Liver (tissue), 9 donors: ENCODE measurements around the gene MEIS2. TPM values are rescaled to one million over a fixed set of nuclear protein-coding genes. Genes with fewer than 3 reads are reported as not detected.

ENCODE experiments used
- DNase-seq: peaks from one replicate; pipeline ENCODE4 v3.0.0-alpha.2; 2017; ENCODE audit warnings: low spot score
- H3K27ac ChIP-seq, 2 donors: one replicate each; pipeline ENCODE4 v1.7.0; 2013; ENCODE audit warnings: inconsistent platforms in 2 of 2, low read length in 2 of 2, control low read depth in 1 of 2, low read depth in 1 of 2, mild to moderate bottlenecking in 1 of 2
- H3K27me3 ChIP-seq, 4 donors: one replicate each; pipeline versions ENCODE4 v1.6.1 to v1.7.0; 2013; ENCODE audit warnings: low read length in 3 of 4, inconsistent platforms in 1 of 4, mild to moderate bottlenecking in 1 of 4, moderate library complexity in 1 of 4; ENCODE audit not compliant: control insufficient read depth in 4 of 4, insufficient read depth in 4 of 4
- H3K36me3 ChIP-seq, 4 donors: one replicate each; pipeline versions ENCODE4 v1.6.1 to v1.7.0; 2013; ENCODE audit warnings: low read length in 3 of 4, mild to moderate bottlenecking in 3 of 4, low read depth in 1 of 4, moderate library complexity in 1 of 4; ENCODE audit not compliant: control insufficient read depth in 4 of 4, insufficient read depth in 3 of 4
- H3K4me1 ChIP-seq, 4 donors: one replicate each; pipeline versions ENCODE4 v1.6.1 to v1.7.0; 2013; ENCODE audit warnings: low read length in 3 of 4, mild to moderate bottlenecking in 3 of 4, moderate library complexity in 1 of 4; ENCODE audit not compliant: control insufficient read depth in 4 of 4, insufficient read depth in 4 of 4
- H3K4me3 ChIP-seq, 3 donors: one replicate each; pipeline versions ENCODE4 v1.6.1 to v1.7.0; 2013; ENCODE audit warnings: low read length in 3 of 3, control low read depth in 1 of 3, low read depth in 1 of 3, mild to moderate bottlenecking in 1 of 3
- H3K9ac ChIP-seq, 2 donors: one replicate each; pipeline ENCODE4 v1.7.0; 2013; ENCODE audit warnings: low read length in 2 of 2, mild to moderate bottlenecking in 2 of 2, moderate library complexity in 2 of 2, control low read depth in 1 of 2, low read depth in 1 of 2
- H3K9me3 ChIP-seq, 4 donors: one replicate each; pipeline versions ENCODE4 v1.6.1 to v1.7.0; 2013; ENCODE audit warnings: low read length in 3 of 4; ENCODE audit not compliant: control insufficient read depth in 4 of 4
- EGR1 ChIP-seq, 2 donors: IDR thresholded peaks; 2 replicates each; pipeline ENCODE4 v1.6.1; 2016 to 2018; ENCODE audit warnings: antibody characterized with exemption in 2 of 2, low read depth in 2 of 2
- FOXA1 ChIP-seq: IDR thresholded peaks from 2 replicates; pipeline ENCODE4 v1.6.1; 2016; ENCODE audit warnings: antibody characterized with exemption
- FOXA2 ChIP-seq: IDR thresholded peaks from 2 replicates; pipeline ENCODE4 v1.6.1; 2016; ENCODE audit warnings: antibody characterized with exemption
- GABPA ChIP-seq, 2 donors: IDR thresholded peaks in 1 of 2; conservative IDR thresholded peaks in 1 of 2; 2 replicates each; pipeline ENCODE4 v1.6.1; 2016; ENCODE audit warnings: antibody characterized with exemption in 2 of 2, mild to moderate bottlenecking in 1 of 2, moderate library complexity in 1 of 2
- HNF4A ChIP-seq, 2 donors: conservative IDR thresholded peaks; 2 replicates each; pipeline ENCODE4 v1.6.1; 2016; ENCODE audit warnings: antibody characterized with exemption in 2 of 2, mild to moderate bottlenecking in 2 of 2
- HNF4G ChIP-seq: IDR thresholded peaks from 2 replicates; pipeline ENCODE4 v1.6.1; 2016; ENCODE audit warnings: antibody characterized with exemption
- JUND ChIP-seq, 2 donors: IDR thresholded peaks; 2 replicates each; pipeline ENCODE4 v1.6.1; 2016; ENCODE audit warnings: antibody characterized with exemption in 2 of 2
- NR2F2 ChIP-seq: IDR thresholded peaks from 2 replicates; pipeline ENCODE4 v1.6.1; 2016; ENCODE audit warnings: antibody characterized with exemption
- RAD21 ChIP-seq, 2 donors: IDR thresholded peaks; 2 replicates each; pipeline ENCODE4 v1.6.1; 2016; ENCODE audit warnings: antibody characterized with exemption in 2 of 2, mild to moderate bottlenecking in 2 of 2
- RXRA ChIP-seq, 2 donors: IDR thresholded peaks; 2 replicates each; pipeline ENCODE4 v1.6.1; 2017 to 2018; ENCODE audit warnings: antibody characterized with exemption in 2 of 2, mild to moderate bottlenecking in 1 of 2
- SP1 ChIP-seq: IDR thresholded peaks from 2 replicates; pipeline ENCODE4 v1.6.1; 2018; ENCODE audit warnings: antibody characterized with exemption, mild to moderate bottlenecking
- TAF1 ChIP-seq: conservative IDR thresholded peaks from 2 replicates; pipeline ENCODE4 v1.6.1; 2016; ENCODE audit warnings: antibody characterized with exemption, mild to moderate bottlenecking
- YY1 ChIP-seq: IDR thresholded peaks from 2 replicates; pipeline ENCODE4 v1.6.1; 2016; ENCODE audit warnings: antibody characterized with exemption, mild to moderate bottlenecking
- WGBS: extraction: QIAGEN DNeasy Blood & Tissue Kit; methylation state at CpG from one replicate; pipeline ENCODE4 v1.1.7; 2013; 5-methylcytosine and 5-hydroxymethylcytosine counted together
- polyA plus RNA-seq, 2 donors: library from polyadenylated mRNA; stranded (reverse) in 1 of 2; unstranded in 1 of 2; fragments of 200-250 nt in 1 of 2; fragments of >200 nt in 1 of 2; fragmentation: Nextera tagmentation in 1 of 2; extraction: Ambion mirVana in 1 of 2; gene quantifications; one replicate each; pipeline versions ENCODE4 v1.2.1 to v1.2.3, GENCODE V29; 2013 to 2015
- total RNA-seq, 2 donors: library from RNA; depleted of rRNA; stranded (reverse); fragments of >200 nt; gene quantifications; one replicate each; pipeline ENCODE4 v1.2.3, GENCODE V29; 2014
- TF ChIP-seq, protein P1 (sequence below): IDR thresholded peaks from 2 replicates; pipeline ENCODE4 v1.6.1; 2016; ENCODE audit warnings: antibody characterized with exemption
- TF ChIP-seq, protein P2 (sequence below): fragments of 150-350 bp; IDR thresholded peaks from 2 replicates; pipeline ENCODE4 v1.5.1; 2017; ENCODE audit warnings: improper control_type of control experiment, low read depth, low read length; ENCODE audit not compliant: missing input control
- TF ChIP-seq, protein P3 (sequence below): IDR thresholded peaks from 2 replicates; pipeline ENCODE4 v1.6.1; 2016; ENCODE audit warnings: antibody characterized with exemption
- TF ChIP-seq, protein P4 (sequence below): IDR thresholded peaks from 2 replicates; pipeline ENCODE4 v1.6.1; 2016; ENCODE audit warnings: antibody characterized with exemption, mild to moderate bottlenecking
- TF ChIP-seq, protein P5 (sequence below): IDR thresholded peaks from 2 replicates; pipeline ENCODE4 v1.6.1; 2016; ENCODE audit warnings: antibody characterized with exemption
- donor health status: healthy.
- donor health status: healthy.
- donor health status: healthy.
- donor health status: healthy.
- donor health status: healthy.

The MEIS2 gene
- total and polyA plus RNA-seq, 4 donors, result 3.9 to 12.6 (median 7.6) TPM

DNA sequence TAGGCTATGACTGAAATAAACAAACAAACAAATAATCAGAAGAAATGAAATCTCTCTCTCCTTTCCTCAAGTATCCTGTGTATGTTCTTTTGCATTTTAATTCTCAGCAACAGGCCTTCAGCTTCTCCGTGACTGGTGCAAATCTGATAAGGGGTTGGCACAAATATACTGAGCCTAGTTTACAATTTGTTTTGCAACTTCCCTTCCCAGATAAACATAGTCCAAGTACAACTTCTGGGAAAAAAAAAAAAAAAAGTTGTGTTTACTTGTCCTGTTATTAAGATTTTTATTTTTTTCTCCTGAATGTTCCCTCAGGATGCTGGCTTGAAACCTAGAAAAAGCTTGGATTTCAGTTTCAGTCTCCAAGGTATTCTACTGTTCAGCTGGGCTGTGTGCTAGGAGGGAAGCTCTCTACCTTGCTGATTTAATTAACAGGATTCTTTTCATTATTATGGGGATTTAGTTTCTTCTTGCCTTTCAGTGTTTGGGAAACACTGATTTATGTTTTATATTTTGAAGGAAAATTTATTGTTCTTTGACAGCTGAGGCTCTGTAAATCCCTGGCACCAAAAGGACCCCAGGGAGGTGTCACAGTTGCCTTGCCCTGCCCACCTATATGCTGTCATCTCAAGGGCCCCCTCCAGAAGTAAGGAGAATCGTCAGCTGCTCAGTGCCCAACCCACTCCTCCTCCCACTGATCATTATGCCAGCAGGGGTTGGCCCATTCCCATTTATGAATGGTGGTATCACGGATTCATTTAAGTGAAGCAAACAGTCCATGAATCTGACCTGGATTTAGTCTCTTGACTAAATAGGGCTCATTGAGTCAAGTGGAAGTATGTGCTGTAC lies 185.2 kb downstream of the MEIS2 start:
- H3K4me1 ChIP-seq, result peaks cover 2 to 30% (median 25%) of the 10 kb centered on the region in 4 donors
- peak; percentile 36 for TF ChIP-seq NR2F2
- TF ChIP-seq FOXA1, result peak; percentile 23
- TF ChIP-seq HNF4A (conservative IDR thresholded peaks at IDR 0.05), result peak; percentile 62 to 72
- peak in 1 of 2 donors; percentile 37 for TF ChIP-seq JUND (IDR thresholded peaks at IDR 0.05)
- TF ChIP-seq, protein P1, sequence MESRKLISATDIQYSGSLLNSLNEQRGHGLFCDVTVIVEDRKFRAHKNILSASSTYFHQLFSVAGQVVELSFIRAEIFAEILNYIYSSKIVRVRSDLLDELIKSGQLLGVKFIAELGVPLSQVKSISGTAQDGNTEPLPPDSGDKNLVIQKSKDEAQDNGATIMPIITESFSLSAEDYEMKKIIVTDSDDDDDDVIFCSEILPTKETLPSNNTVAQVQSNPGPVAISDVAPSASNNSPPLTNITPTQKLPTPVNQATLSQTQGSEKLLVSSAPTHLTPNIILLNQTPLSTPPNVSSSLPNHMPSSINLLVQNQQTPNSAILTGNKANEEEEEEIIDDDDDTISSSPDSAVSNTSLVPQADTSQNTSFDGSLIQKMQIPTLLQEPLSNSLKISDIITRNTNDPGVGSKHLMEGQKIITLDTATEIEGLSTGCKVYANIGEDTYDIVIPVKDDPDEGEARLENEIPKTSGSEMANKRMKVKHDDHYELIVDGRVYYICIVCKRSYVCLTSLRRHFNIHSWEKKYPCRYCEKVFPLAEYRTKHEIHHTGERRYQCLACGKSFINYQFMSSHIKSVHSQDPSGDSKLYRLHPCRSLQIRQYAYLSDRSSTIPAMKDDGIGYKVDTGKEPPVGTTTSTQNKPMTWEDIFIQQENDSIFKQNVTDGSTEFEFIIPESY, result peak; percentile 19
- TF ChIP-seq SP1, result peak; percentile 39
- no peak for TF ChIP-seq GABPA (IDR thresholded peaks at IDR 0.05 in 1 of 2, conservative IDR thresholded peaks at IDR 0.05 in 1 of 2)
- TF ChIP-seq, protein P2, sequence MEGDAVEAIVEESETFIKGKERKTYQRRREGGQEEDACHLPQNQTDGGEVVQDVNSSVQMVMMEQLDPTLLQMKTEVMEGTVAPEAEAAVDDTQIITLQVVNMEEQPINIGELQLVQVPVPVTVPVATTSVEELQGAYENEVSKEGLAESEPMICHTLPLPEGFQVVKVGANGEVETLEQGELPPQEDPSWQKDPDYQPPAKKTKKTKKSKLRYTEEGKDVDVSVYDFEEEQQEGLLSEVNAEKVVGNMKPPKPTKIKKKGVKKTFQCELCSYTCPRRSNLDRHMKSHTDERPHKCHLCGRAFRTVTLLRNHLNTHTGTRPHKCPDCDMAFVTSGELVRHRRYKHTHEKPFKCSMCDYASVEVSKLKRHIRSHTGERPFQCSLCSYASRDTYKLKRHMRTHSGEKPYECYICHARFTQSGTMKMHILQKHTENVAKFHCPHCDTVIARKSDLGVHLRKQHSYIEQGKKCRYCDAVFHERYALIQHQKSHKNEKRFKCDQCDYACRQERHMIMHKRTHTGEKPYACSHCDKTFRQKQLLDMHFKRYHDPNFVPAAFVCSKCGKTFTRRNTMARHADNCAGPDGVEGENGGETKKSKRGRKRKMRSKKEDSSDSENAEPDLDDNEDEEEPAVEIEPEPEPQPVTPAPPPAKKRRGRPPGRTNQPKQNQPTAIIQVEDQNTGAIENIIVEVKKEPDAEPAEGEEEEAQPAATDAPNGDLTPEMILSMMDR, result no peak
- TF ChIP-seq RXRA (IDR thresholded peaks at IDR 0.05), result peak; percentile 10 to 59
- TF ChIP-seq, protein P3, sequence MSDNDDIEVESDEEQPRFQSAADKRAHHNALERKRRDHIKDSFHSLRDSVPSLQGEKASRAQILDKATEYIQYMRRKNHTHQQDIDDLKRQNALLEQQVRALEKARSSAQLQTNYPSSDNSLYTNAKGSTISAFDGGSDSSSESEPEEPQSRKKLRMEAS, result peak; percentile 58
- peak; percentile 38 to 48 for TF ChIP-seq RAD21 (IDR thresholded peaks at IDR 0.05)
- TF ChIP-seq EGR1 (IDR thresholded peaks at IDR 0.05; ENCODE audit: low read depth in 2 of 2), result peak in 1 of 2 donors; percentile 52
- TF ChIP-seq, protein P4, sequence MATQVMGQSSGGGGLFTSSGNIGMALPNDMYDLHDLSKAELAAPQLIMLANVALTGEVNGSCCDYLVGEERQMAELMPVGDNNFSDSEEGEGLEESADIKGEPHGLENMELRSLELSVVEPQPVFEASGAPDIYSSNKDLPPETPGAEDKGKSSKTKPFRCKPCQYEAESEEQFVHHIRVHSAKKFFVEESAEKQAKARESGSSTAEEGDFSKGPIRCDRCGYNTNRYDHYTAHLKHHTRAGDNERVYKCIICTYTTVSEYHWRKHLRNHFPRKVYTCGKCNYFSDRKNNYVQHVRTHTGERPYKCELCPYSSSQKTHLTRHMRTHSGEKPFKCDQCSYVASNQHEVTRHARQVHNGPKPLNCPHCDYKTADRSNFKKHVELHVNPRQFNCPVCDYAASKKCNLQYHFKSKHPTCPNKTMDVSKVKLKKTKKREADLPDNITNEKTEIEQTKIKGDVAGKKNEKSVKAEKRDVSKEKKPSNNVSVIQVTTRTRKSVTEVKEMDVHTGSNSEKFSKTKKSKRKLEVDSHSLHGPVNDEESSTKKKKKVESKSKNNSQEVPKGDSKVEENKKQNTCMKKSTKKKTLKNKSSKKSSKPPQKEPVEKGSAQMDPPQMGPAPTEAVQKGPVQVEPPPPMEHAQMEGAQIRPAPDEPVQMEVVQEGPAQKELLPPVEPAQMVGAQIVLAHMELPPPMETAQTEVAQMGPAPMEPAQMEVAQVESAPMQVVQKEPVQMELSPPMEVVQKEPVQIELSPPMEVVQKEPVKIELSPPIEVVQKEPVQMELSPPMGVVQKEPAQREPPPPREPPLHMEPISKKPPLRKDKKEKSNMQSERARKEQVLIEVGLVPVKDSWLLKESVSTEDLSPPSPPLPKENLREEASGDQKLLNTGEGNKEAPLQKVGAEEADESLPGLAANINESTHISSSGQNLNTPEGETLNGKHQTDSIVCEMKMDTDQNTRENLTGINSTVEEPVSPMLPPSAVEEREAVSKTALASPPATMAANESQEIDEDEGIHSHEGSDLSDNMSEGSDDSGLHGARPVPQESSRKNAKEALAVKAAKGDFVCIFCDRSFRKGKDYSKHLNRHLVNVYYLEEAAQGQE, result peak; percentile 66
- peak; percentile 20 for TF ChIP-seq YY1
- TF ChIP-seq HNF4G, result peak; percentile 15
- TF ChIP-seq, protein P5, sequence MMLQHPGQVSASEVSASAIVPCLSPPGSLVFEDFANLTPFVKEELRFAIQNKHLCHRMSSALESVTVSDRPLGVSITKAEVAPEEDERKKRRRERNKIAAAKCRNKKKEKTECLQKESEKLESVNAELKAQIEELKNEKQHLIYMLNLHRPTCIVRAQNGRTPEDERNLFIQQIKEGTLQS, result no peak
- peak; percentile 69 for TF ChIP-seq FOXA2
- no peak for TF ChIP-seq TAF1

More for the DNA sequence above, 185.2 kb downstream of the MEIS2 start:
- 43% methylated on average over 3 of the region's 3 CpGs for WGBS
- no peaks in the 10 kb centered on the region for H3K27me3 ChIP-seq
- H3K9me3 ChIP-seq, result no peaks in the 10 kb centered on the region
- peak overlapping the region; percentile 42 for H3K27ac ChIP-seq
- no peaks in the 10 kb centered on the region for H3K36me3 ChIP-seq
- no peak overlapping the region for H3K4me3 ChIP-seq
- no peak overlapping the region for H3K9ac ChIP-seq
- DNase-seq, result no peak
